Fibroblast of lung (primary cell): ENCODE results near the gene KAT5. TPM values are rescaled to one million over a fixed set of nuclear protein-coding genes. Genes with fewer than 3 reads are reported as not detected.

Experiments used
- DNase-seq, 2 donors: peaks; one replicate each; pipeline versions ENCODE4 v3.0.0 to v3.0.0-alpha.2; 2010; ENCODE audit warnings: low read depth in 2 of 2
- H2AFZ ChIP-seq: 2 replicates; pipeline ENCODE4 v1.5.1; 2012; ENCODE audit warnings: low read length, control low read depth, inconsistent platforms
- H3K27ac ChIP-seq: 2 replicates; pipeline ENCODE4 v1.5.1; 2011; ENCODE audit warnings: low read length, control low read depth; ENCODE audit not compliant: insufficient read depth
- H3K27me3 ChIP-seq: 2 replicates; pipeline ENCODE4 v1.5.1; 2011; ENCODE audit warnings: mild to moderate bottlenecking, low read length; ENCODE audit not compliant: control insufficient read depth, insufficient read depth
- H3K36me3 ChIP-seq: 2 replicates; pipeline ENCODE4 v1.5.1; 2011; ENCODE audit warnings: low read length; ENCODE audit not compliant: control insufficient read depth, insufficient read depth
- H3K4me1 ChIP-seq: 2 replicates; pipeline ENCODE4 v1.5.1; 2011; ENCODE audit warnings: low read length; ENCODE audit not compliant: control insufficient read depth, insufficient read depth; ENCODE audit errors: extremely low read depth
- H3K4me2 ChIP-seq: 2 replicates; pipeline ENCODE4 v1.5.1; 2011; ENCODE audit warnings: low read length, control low read depth; ENCODE audit not compliant: insufficient read depth; ENCODE audit errors: extremely low read depth
- H3K4me3 ChIP-seq, 4 experiments: fragments of 200-600 bp in 1 of 4; sonication (generic) in 1 of 4; replicated peaks in 1 of 4; 2 replicates each; pipeline ENCODE4 v1.5.1; 2011 to 2016; ENCODE audit warnings: low read length in 4 of 4, low read depth in 3 of 4, mild to moderate bottlenecking in 3 of 4, control low read depth in 2 of 4, inconsistent platforms in 1 of 4, mixed read lengths in 1 of 4; ENCODE audit not compliant: insufficient read depth in 1 of 4; ENCODE audit errors: control extremely low read depth in 1 of 4
- H3K79me2 ChIP-seq: 2 replicates; pipeline ENCODE4 v1.5.1; 2012; ENCODE audit warnings: mild to moderate bottlenecking, low read length, inconsistent platforms; ENCODE audit not compliant: control insufficient read depth, insufficient read depth
- H3K9ac ChIP-seq: 2 replicates; pipeline ENCODE4 v1.5.1; 2011; ENCODE audit warnings: mild to moderate bottlenecking, low read length, control low read depth; ENCODE audit not compliant: insufficient read depth
- H3K9me3 ChIP-seq: 2 replicates; pipeline ENCODE4 v1.5.1; 2012; ENCODE audit warnings: low read depth, low read length; ENCODE audit not compliant: control insufficient read depth, insufficient read depth
- H4K20me1 ChIP-seq: 2 replicates; pipeline ENCODE4 v1.5.1; 2011; ENCODE audit warnings: low read length; ENCODE audit not compliant: control insufficient read depth, insufficient read depth; ENCODE audit errors: extremely low read depth
- CTCF ChIP-seq, 2 donors: IDR thresholded peaks in 1 of 2; conservative IDR thresholded peaks in 1 of 2; 1 replicate in 1 of 2; 2 replicates in 1 of 2; pipeline ENCODE4 v1.5.1; 2011 to 2012; ENCODE audit warnings: low read length in 2 of 2, control low read depth in 1 of 2, inconsistent platforms in 1 of 2, low read depth in 1 of 2, mild to moderate bottlenecking in 1 of 2
- EZH2 ChIP-seq: IDR thresholded peaks from 2 replicates; pipeline ENCODE4 v1.5.1; 2012; ENCODE audit warnings: low read length, control low read depth, mild to moderate bottlenecking; ENCODE audit errors: missing control alignments
- polyA plus RNA-seq, 2 donors: library from polyadenylated mRNA; depleted of rRNA in 1 of 2; stranded (reverse) in 1 of 2; unstranded in 1 of 2; fragments of >200 nt; gene quantifications; 2 replicates each; pipeline ENCODE4 v1.2.1, GENCODE V29; 2011 to 2012; ENCODE audit warnings: missing spikeins in 1 of 2
- total RNA-seq: library from RNA; depleted of rRNA; stranded (reverse); fragments of >200 nt; gene quantifications from 2 replicates; pipeline ENCODE4 v1.2.1, GENCODE V29; 2014

The KAT5 gene
- total and polyA plus RNA-seq, 2 donors (not counting 1 experiment from before 2014, with no cell fraction given), result 27.8 to 50.4 TPM

- peak within 1 kb of the TSS; percentile 69 for H3K9ac ChIP-seq
- H3K4me1 ChIP-seq, result peaks cover 6% of the 10 kb centered on the region
- H3K79me2 ChIP-seq, result peaks cover 19% of the 10 kb centered on the region
- no peaks in the 10 kb centered on the region for H3K9me3 ChIP-seq
- H4K20me1 ChIP-seq, result no peaks in the 10 kb centered on the region
- peaks cover 31% of the 10 kb centered on the region for H3K36me3 ChIP-seq
- peak within 1 kb of the TSS; percentile 96 for H3K4me2 ChIP-seq
- peak; percentile 84 to 85 for DNase-seq
- no peak for TF ChIP-seq CTCF (conservative IDR thresholded peaks at IDR 0.05 in 1 of 2, IDR thresholded peaks at IDR 0.05 in 1 of 2; ENCODE audit: low read depth in 1 of 2, low read length in 2 of 2)
- TF ChIP-seq EZH2, result no peak
- H3K4me3 ChIP-seq, result peak within 1 kb of the TSS; percentile 63 to 89 (median 74)
- peak within 1 kb of the TSS; percentile 88 for H2AFZ ChIP-seq
- peak within 1 kb of the TSS; percentile 50 for H3K27ac ChIP-seq
- no peaks in the 10 kb centered on the region for H3K27me3 ChIP-seq
Observed at GRCh38 chr11:65720211-65720934, 8.3 kb downstream of the KAT5 start, which contains the start of gene RNASEH2C. Gene RNASEH2C (minus strand): TSS chr11:65720798. CDS start chr11:65720758, 40 bp downstream.

GRCh38 chr11:65722261-65722660 is 10.2 kb downstream of the KAT5 start:
- Histone ChIP-seq H2AFZ (no peak overlapping the region), H3K4me2 (no peak overlapping the region)
- TF ChIP-seq CTCF (conservative IDR thresholded peaks at IDR 0.05 in 1 of 2, IDR thresholded peaks at IDR 0.05 in 1 of 2; ENCODE audit: low read depth in 1 of 2, low read length in 2 of 2) (no peak), EZH2 (no peak)

GRCh38 chr11:65726660-65727059 is 14.6 kb downstream of the KAT5 start:
- Histone ChIP-seq H2AFZ (no peak overlapping the region), H3K4me2 (no peak overlapping the region), H3K27me3 (peaks cover 11% of the 10 kb centered on the region), H3K9me3 (no peaks in the 10 kb centered on the region), H3K4me1 (no peaks in the 10 kb centered on the region), H3K79me2 (no peaks in the 10 kb centered on the region), H3K27ac (no peak overlapping the region), H3K4me3 (no peak overlapping the region), H3K9ac (no peak overlapping the region), H3K36me3 (no peaks in the 10 kb centered on the region), H4K20me1 (no peaks in the 10 kb centered on the region)
- no peak for DNase-seq
- TF ChIP-seq EZH2, result no peak
- peak in 1 of 2 donors; percentile 8 for TF ChIP-seq CTCF (conservative IDR thresholded peaks at IDR 0.05 in 1 of 2, IDR thresholded peaks at IDR 0.05 in 1 of 2; ENCODE audit: low read depth in 1 of 2, low read length in 2 of 2)

More at GRCh38 chr11:65722261-65722660, 10.2 kb downstream of the KAT5 start:
- DNase-seq, result no peak
- H3K9me3 ChIP-seq, result no peaks in the 10 kb centered on the region
- H4K20me1 ChIP-seq, result no peaks in the 10 kb centered on the region
- peaks cover 18% of the 10 kb centered on the region for H3K36me3 ChIP-seq
- H3K4me3 ChIP-seq, result no peak overlapping the region
- peaks cover 19% of the 10 kb centered on the region for H3K79me2 ChIP-seq
- H3K27ac ChIP-seq, result no peak overlapping the region
- peaks cover 6% of the 10 kb centered on the region for H3K4me1 ChIP-seq
- no peaks in the 10 kb centered on the region for H3K27me3 ChIP-seq
- H3K9ac ChIP-seq, result no peak overlapping the region
